CD4-positive, alpha-beta T cell treated with Interleukin-12 subunit alpha and Interleukin-12 subunit beta, for 1 hour (primary cell): ENCODE measurements around the gene PARVA.

Source experiments
- DNase-seq: peaks from one replicate; pipeline ENCODE4 v3.0.0-alpha.2; 2020

The PARVA gene

DNA sequence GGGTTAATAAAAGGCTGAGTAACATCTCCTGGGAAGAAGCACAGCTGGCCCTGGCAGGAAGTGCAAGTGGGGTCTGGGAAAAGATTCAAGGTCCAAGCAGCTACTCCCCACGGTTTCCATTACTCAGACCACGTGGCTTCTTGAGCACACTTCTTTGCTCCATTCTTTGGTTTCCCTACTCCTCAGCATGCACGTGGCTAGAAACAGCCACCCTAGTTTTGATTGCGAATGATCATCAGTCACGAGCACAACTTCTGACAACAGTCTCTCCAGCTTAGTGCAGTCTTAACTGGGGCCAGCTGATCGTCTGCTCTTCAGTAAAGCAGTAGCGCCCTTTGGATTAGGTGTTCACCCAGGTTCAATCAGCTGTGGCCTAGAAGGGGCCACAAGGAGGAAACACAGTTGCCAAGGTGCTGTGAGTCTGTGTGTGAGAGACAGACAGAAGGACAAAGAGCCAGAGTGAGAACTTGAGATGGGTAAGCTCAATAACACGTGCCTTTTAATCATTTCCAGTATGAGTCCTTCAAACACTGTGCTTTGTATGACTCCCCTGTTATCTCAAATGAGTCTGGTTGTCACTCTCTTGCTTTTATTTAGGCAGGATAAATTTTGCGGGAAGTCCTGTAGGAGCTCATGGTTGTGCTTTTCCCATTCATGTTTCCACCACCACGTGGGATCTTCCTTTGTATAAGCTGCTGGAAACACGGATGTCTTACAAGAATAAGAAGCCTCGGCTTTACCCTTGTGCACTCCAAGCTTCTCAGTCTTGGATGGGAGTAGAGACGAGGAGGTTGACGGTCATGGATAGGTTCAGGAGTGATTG lies 901 bp upstream of the PARVA start:
- DNase-seq, result no peak

- DNase-seq, result peak; percentile 13
These were observed 638 bp downstream of the PARVA start for GRCh38 chr11:12377824-12378593.

GRCh38 chr11:12380565-12381325 lies 3.4 kb downstream of the PARVA start:
- DNase-seq, result no peak

- no peak for DNase-seq
These were observed 4.5 kb downstream of the PARVA start for GRCh38 chr11:12381875-12382274.

- no peak for DNase-seq
These were observed 5.1 kb downstream of the PARVA start for GRCh38 chr11:12382451-12382850.

DNA sequence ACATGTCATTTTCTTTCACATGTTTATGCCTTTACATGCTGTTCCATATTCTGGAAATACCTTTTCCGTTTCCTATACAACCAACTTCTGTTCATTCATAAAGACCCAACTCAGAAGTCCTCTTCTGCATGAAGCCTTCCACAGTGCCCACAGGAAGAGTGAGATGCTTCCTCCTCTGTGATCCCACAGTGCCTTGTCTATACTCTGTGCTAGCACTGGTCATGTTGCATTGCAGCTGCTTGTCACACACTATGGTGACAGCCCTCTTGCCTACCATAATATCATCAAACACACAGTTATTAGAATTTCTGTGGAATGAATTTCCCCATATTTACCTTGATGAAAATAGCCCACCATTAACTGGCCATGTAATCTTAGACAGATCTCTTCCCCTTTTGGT lies 8.9 kb downstream of the PARVA start:
- no peak for DNase-seq

DNA sequence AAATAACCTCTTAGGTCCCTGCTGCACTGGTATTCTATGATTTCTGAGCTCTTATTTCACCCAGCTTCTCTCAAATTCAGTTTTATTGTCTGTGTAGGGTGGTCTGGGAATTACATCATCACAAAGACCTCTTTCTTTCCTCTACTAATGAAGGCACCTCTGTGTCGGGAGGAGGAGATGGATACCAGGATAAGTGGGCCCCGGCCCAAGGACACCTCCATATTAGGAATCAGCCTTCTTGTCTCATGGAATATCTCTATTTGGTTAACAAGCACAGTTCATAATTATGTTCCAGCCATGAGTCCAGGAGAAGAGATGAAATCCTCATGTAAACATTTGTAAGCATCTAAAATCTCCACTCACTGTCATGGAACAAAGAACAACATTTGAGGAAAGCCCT lies 9.4 kb downstream of the PARVA start:
- DNase-seq, result no peak

- DNase-seq, result no peak
These were observed 10.8 kb downstream of the PARVA start for GRCh38 chr11:12388173-12388572.

DNA sequence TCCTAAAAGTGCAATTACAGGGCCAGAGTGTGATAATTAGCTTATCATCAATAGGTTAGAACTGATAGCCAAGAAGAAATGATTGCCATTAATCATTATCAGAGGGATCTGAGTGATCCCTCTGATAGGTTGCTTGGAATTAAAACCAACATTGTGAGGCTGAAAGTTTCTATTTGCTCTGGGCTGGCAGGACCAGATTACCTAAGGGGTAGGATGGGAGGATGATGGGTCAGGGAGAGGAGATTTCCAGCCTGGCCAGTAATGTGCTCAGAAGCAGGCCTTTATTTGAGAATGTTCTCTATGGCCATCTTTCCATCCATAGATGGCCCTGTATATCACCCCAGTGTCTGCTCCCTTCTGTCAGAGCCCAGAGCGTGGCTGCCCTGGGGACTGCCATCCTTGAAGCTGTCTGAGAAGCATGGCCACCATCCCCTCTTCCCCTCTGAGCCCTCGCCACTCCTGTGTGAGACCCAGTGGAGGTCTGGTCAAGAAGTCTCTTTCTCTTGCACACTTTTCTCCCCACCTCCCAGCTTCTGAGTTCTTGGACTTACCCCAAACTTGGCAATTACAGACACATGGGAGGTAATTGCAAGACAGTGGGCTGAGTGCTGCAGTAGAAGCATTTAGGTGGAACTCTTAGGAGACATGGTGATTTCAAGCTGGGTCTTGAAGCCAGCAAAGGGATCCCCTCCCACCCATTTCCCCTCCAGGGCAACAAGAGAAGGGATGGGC lies 11.7 kb downstream of the PARVA start:
- no peak for DNase-seq

GRCh38 chr11:12389676-12390657 lies 12.6 kb downstream of the PARVA start:
- DNase-seq, result no peak

DNA sequence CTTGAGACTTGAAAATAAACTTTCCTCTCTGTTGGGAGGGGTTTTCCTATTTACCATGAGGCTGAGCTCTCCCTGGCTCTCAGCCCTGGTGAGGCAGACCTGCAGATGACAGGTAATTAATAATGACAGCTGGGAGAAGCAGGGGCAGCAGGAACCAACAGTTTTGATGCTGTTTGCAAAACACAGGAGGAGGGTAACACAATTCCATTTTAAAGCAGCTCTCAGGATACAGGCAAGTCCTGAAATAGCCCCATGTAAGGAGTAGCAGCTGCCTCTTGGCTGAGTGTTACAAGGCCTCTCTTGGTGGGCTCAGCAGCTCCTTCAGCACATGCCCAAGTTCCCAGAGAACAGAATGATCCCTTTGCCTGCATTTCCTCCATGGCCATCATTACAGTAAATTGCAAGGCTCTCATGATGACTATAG lies 13.3 kb downstream of the PARVA start:
- no peak for DNase-seq

GRCh38 chr11:12392672-12393071 lies 15.3 kb downstream of the PARVA start:
- no peak for DNase-seq

DNA sequence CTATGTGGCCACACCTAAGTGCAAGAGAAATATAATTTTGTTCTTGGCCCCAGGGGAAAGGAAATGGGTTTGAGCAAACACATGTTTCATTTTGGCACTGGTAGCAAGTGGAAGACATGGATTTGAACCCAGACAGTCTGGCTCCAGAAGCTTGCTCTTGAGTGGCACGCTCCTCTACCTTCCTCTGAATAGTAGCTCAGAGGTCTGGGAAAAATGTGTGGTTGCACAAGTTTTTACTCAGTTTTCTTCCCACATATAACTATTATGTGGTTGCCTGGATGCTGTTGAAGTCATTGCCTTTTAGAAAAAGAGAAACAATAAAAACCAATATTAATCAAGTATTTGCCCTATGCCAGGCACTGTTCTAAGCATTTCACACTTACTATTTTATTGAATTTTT lies 16.3 kb downstream of the PARVA start:
- DNase-seq, result no peak

GRCh38 chr11:12394601-12395000 lies 17.2 kb downstream of the PARVA start:
- no peak for DNase-seq

- DNase-seq, result no peak
These were observed 18.0 kb downstream of the PARVA start for GRCh38 chr11:12395333-12395732.

DNA sequence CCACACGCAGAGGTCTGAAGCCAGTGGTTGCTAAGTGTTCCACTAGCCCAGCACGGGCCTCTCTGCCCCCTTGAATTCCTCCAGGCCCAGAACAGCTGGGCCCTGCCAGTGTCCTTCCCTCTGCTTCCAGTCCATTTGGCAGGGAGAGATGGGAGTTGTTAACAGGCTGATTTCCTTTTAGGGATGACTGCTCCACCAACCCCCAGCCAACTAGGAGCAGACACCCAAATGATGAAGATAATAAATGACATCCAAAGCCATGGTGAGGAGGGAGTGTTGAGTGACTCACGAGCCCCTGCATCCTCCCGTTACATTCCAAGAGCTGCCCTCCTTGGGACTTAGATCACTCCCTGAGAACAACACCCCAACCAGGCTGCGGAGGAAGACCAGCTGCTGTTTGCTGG lies 20.6 kb downstream of the PARVA start:
- no peak for DNase-seq

DNA sequence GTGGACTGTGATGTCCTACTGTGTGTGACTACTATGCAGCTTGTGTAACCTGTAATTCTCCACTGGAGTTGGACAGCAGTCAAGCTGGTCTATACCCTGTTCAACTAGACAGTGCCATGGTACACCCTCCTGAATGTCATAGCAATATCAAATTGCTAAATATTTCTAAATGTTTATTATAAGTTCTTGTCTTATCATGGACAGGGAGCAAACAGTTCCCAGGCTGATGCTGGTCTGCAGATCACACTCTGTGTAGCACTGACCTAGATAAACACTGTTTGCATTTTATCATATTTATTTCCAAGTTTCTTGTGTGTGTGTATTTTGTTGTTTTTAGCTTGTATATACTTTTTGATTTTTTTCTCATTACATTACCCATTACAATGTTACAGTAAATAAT lies 22.0 kb downstream of the PARVA start:
- no peak for DNase-seq

GRCh38 chr11:12402025-12402424 lies 24.7 kb downstream of the PARVA start:
- DNase-seq, result no peak

- no peak for DNase-seq
These were observed 25.3 kb downstream of the PARVA start for GRCh38 chr11:12402691-12403120.

GRCh38 chr11:12403122-12403996 lies 26.0 kb downstream of the PARVA start:
- no peak for DNase-seq

- DNase-seq, result no peak
These were observed 26.6 kb downstream of the PARVA start for GRCh38 chr11:12403997-12404350.
